Ovary (tissue), 3 donors: Measurements from ENCODE around the gene CGA.

Experiments
- CTCF ChIP-seq, 3 donors: fragments of 450-650 bp in 2 of 3; fragments of 200-600 bp in 1 of 3; IDR thresholded peaks; one replicate each; pipeline versions ENCODE4 v1.5.1 to v1.8.0; 2016 to 2022; ENCODE audit warnings: antibody characterized with exemption in 3 of 3, mild to moderate bottlenecking in 1 of 3
- POLR2A ChIP-seq: fragments of 450-650 bp; IDR thresholded peaks from one replicate; pipeline ENCODE4 v1.6.1; 2017; ENCODE audit warnings: antibody characterized with exemption, mild to moderate bottlenecking, moderate library complexity
- donor health status: DM: no; HTN: no; CAD: no.

GRCh38 chr6:87075168-87075567, 19.7 kb downstream of the CGA start:
- TF ChIP-seq CTCF (IDR thresholded peaks at IDR 0.05) (no peak), POLR2A (no peak)
